Erythroblast (primary cell): ENCODE data around the gene CCR6.

Experiments
- GATA1 ChIP-seq: IDR thresholded peaks from 2 replicates; pipeline ENCODE4 v1.6.1; 2011; ENCODE audit warnings: low read depth, mild to moderate bottlenecking, control low read depth, low read length, moderate library complexity
- POLR2A ChIP-seq: IDR thresholded peaks from 2 replicates; pipeline ENCODE4 v1.6.1; 2011; ENCODE audit warnings: mild to moderate bottlenecking, low read length

GRCh38 chr6:167118006-167118405, 4.9 kb upstream of the CCR6 start:
- TF ChIP-seq POLR2A (no peak), GATA1 (no peak)
